Activated T-helper 2 cell treated with anti-CD3 and anti-CD28 coated beads, Interferon-gamma antibody, Interleukin-2, Interleukin-4, amounts not matched to agents 10 μg/mL and 5 μg/mL and 100 μg/mL, durations not matched to agents 14 hours and 24 hours and 36 hours (primary cell): ENCODE data around the gene RFPL4A. TPM values are rescaled to one million over a fixed set of nuclear protein-coding genes. Genes with fewer than 3 reads are reported as not detected.

Experiments
- total RNA-seq: library from RNA; stranded (reverse); gene quantifications from 2 replicates; pipeline ENCODE4 v1.2.3, GENCODE V29; 2022

RFPL4A gene
- total RNA-seq, 1 donor from 2014 or later: not detected

Other genes starting within 250 kb of the RFPL4A start
- not detected in 2 replicates for gene SBK2, start 222.0 kb upstream of the RFPL4A start, total RNA-seq
- gene SBK3, start 213.6 kb upstream of the RFPL4A start, total RNA-seq: not detected in 2 replicates
- 8.2 and 10.7 TPM in 2 replicates for gene ZNF579, start 178.2 kb upstream of the RFPL4A start, total RNA-seq
- 18.2 and 18.9 TPM in 2 replicates for gene FIZ1, start 159.6 kb upstream of the RFPL4A start, total RNA-seq
- 18.4 and 19.7 TPM in 2 replicates for gene ZNF524, start 158.8 kb upstream of the RFPL4A start, total RNA-seq
- gene ZNF865, start 153.4 kb upstream of the RFPL4A start, total RNA-seq: 13.5 and 13.6 TPM in 2 replicates
- 4.3 and 4.9 TPM in 2 replicates for gene ZNF784, start 134.5 kb upstream of the RFPL4A start, total RNA-seq
- 32.1 and 33.3 TPM in 2 replicates for gene ZNF580, start 118.1 kb upstream of the RFPL4A start, total RNA-seq
- gene ZNF581, start 115.4 kb upstream of the RFPL4A start, total RNA-seq: 26.6 and 27.0 TPM in 2 replicates
- 7.2 and 8.1 TPM in 2 replicates for gene CCDC106, start 110.9 kb upstream of the RFPL4A start, total RNA-seq
- gene U2AF2, start 104.1 kb upstream of the RFPL4A start, total RNA-seq: 344 and 351 TPM in 2 replicates
- gene EPN1, start 83.9 kb upstream of the RFPL4A start, total RNA-seq: 40.3 and 41.8 TPM in 2 replicates
- not detected in 2 replicates for gene NLRP9, start 20.7 kb upstream of the RFPL4A start, total RNA-seq
- not detected in 2 replicates for gene RFPL4AL1, start 10.0 kb downstream of the RFPL4A start, total RNA-seq
- not detected in 2 replicates for gene NLRP11, start 72.9 kb downstream of the RFPL4A start, total RNA-seq
- not detected in 2 replicates for gene NLRP4, start 77.4 kb downstream of the RFPL4A start, total RNA-seq
- gene NLRP13, start 173.2 kb downstream of the RFPL4A start, total RNA-seq: not detected in 2 replicates
- not detected in 2 replicates for gene NLRP8, start 188.7 kb downstream of the RFPL4A start, total RNA-seq
- not detected in 2 replicates for gene NLRP5, start 227.7 kb downstream of the RFPL4A start, total RNA-seq